ENCODE results near the gene SLC5A6. TPM values are rescaled to one million over a fixed set of nuclear protein-coding genes. Genes with fewer than 3 reads are reported as not detected.

The SLC5A6 gene
- 100 to 1,000 TPM; 128 to 143 (median 141) TPM for total RNA-seq

DNA sequence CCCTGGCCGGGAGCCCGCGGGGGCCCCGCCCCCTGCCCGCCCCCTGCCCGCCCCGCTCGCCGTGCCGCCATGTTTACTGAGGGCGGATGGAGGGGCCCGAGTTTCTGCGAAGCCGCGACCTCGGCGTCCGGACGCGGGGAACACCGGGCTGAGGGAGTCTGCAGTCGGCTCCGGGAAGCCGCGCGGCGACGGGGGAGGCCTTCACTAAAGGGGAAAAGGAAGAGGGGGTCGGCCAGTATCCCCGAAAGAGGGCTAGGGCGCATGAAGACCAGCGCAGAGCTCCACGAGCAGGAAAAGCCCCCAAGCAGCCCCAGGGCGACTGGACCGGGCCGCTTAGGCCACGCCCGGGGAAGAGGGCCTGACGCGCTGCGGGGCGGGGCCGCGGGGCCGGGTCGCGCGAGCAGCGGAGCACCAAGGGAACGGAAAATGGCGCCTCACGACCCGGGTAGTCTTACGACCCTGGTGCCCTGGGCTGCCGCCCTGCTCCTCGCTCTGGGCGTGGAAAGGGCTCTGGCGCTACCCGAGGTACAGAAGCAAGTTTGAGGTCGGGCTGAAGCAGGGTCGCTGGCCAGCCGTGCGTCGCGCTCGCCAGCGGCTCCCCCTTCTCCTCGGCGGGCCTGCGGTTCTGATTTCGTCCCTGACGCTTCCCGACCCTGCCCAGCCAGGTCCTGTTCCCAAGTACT lies at the start of gene SLC5A6, which contains the start of gene ATRAID:
Gene SLC5A6, minus strand, starts transcription at position 326 of the 683 bp plus-strand sequence. CDS start 4,618 bp downstream, outside the sequence.
Gene ATRAID, plus strand, starts transcription at position 99 of the 683 bp plus-strand sequence. Its CDS starts 328 bp downstream, at position 427.
- ATAC-seq (peak; percentile 92 to 93), DNase-seq (peak; percentile 83)
- H3K4me3 Mint-ChIP-seq: peak within 1 kb of the TSS; percentile 98
- H3K36me3 Mint-ChIP-seq (ENCODE audit: insufficient read depth): peaks cover 23% of the 10 kb centered on the region
- H3K27me3 Mint-ChIP-seq (ENCODE audit: low read depth): no peaks in the 10 kb centered on the region
- peaks cover 33% of the 10 kb centered on the region for H3K4me1 Mint-ChIP-seq (ENCODE audit: low read depth)
- no peaks in the 10 kb centered on the region for H3K9me3 Mint-ChIP-seq

DNA sequence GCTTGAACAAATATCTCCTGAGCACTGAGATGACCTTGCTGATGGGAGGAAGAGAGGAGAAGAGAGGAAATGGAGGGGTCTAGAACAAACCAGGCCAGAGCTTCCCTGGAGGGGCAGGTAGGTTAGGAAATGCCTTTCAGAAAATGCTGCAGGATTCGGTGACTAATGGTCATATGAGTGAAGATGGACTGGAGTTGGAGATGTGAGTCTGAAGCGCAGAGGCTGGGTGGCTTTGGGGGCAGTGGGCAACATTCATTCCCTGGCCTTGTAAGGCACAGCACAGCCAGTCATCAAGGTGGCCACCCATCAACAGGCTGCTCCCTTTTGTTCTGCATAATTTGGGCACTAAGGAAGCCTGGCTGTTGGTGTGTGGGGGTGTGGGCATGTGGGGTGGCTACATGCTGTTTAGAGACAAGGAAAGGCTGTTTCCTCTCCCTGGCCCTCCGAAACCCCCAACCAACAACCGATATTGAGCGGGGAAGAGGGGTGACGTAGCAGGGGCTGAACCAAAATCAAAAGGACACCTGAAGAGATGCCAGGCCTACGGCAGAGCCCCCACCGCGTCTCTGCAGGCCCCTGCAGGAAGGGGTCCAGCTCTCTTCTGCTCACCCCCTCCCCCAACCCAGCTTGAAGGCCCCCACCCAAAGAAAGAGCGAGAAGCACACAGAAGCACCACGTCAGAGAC lies 49.3 kb upstream of the SLC5A6 start:
- Mint-ChIP-seq H3K36me3 (ENCODE audit: insufficient read depth) (no peaks in the 10 kb centered on the region), H3K9me3 (no peaks in the 10 kb centered on the region), H3K4me3 (peak overlapping the region; percentile 53), H3K27me3 (ENCODE audit: low read depth) (peaks cover 71% of the 10 kb centered on the region), H3K4me1 (ENCODE audit: low read depth) (peaks cover 33% of the 10 kb centered on the region)
- DNase-seq (no peak), ATAC-seq (no peak)

DNA sequence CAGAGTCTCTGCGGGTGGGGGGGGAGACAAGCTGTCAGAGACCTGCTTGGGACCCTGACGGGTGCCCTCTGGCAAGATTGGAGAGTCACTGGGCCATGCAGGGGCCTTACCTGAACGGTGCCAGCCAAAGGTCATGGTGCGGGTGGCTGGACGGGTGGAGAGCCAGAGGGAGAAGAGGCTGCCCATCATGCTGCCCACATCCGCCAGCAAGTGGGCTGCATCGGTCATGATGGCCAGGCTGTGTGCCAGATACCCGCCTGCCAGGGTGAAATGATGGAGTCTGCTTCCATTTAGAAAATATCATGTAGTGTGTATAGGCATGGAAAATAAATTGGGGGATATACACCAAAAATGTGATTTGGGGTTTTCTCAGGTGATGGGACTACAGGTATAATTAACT lies 46.0 kb upstream of the SLC5A6 start:
- Mint-ChIP-seq H3K27me3 (ENCODE audit: low read depth) (peaks cover 69% of the 10 kb centered on the region), H3K9me3 (no peaks in the 10 kb centered on the region), H3K36me3 (ENCODE audit: insufficient read depth) (no peaks in the 10 kb centered on the region), H3K4me1 (ENCODE audit: low read depth) (peaks cover 13% of the 10 kb centered on the region), H3K4me3 (no peak overlapping the region)
- DNase-seq: no peak
- ATAC-seq: no peak

DNA sequence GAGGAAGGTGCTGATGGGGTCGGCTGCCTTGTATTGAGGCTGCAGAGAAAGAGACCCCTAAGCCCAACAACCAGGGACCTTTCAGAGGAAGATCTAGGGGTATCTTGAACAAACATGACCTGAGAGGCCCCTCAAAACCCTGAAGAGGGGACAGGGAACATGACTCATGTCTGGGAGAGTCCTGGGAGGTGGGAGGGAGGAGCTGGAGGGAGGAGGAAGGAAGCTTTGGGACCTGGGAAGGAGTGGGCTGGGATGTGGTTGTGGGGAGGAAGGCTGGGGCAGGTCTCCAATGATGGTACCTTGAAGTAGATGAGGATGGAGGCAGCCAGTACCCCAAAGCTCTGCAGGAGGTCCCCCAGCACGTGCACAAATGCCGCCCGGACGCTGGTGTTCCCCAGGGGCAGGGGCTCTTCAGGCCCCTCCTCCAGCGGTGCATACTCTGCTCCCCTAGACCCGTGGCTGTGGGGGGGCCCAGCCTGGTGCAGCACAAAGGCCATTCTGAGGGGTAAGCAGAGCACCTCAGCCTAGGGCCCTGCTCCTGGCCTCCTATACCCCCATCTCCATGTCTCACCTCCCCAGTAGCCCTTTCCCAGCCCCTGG lies 44.9 kb upstream of the SLC5A6 start:
- Mint-ChIP-seq H3K36me3 (ENCODE audit: insufficient read depth) (no peaks in the 10 kb centered on the region), H3K27me3 (ENCODE audit: low read depth) (peaks cover 73% of the 10 kb centered on the region), H3K4me1 (ENCODE audit: low read depth) (peaks cover 12% of the 10 kb centered on the region), H3K9me3 (no peaks in the 10 kb centered on the region), H3K4me3 (no peak overlapping the region)
- DNase-seq (no peak), ATAC-seq (no peak)

DNA sequence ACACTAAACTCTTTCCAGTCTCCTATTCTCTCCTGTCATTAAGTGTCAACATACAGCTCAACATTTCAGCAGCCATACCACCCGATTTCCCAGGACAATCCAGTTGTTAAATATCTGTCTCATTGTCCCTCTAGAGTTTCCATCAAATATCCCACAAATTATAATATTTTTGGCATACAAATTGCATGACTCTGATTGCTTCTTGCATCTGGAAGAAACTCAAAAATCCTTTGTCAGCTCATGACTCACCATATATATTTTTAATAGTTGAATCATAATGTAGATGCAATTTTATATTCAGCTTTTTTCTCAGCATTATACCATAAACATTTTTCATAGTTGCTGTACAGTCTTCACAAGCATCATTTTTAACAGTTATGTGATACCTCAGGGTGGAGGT lies 43.6 kb upstream of the SLC5A6 start:
- no peaks in the 10 kb centered on the region for H3K4me1 Mint-ChIP-seq (ENCODE audit: low read depth)
- no peaks in the 10 kb centered on the region for H3K36me3 Mint-ChIP-seq (ENCODE audit: insufficient read depth)
- no peak for DNase-seq
- H3K9me3 Mint-ChIP-seq: no peaks in the 10 kb centered on the region
- no peak for ATAC-seq
- H3K27me3 Mint-ChIP-seq (ENCODE audit: low read depth): peaks cover 69% of the 10 kb centered on the region
- no peak overlapping the region for H3K4me3 Mint-ChIP-seq

DNA sequence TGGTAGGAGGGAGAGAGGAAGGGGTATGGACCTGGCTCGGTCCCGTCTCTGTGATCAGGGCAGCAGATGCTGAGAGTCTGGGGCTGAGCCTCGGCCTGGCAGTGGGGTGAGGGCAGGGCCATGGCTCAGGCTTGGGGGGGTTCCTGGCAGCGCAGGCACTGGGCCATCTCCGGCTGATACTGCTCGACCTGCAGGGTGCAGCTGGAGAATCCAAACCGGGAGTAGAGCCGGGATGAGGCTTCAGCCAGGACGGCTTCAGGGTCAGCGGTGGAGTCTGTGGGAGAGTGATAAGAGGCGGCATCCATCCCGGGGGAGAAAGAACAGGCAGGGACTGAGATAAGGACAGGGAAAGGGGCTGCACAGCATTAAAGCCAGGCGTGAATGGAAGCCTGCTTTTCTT lies 43.1 kb upstream of the SLC5A6 start:
- DNase-seq: no peak
- no peaks in the 10 kb centered on the region for H3K9me3 Mint-ChIP-seq
- H3K27me3 Mint-ChIP-seq (ENCODE audit: low read depth): peaks cover 65% of the 10 kb centered on the region
- H3K36me3 Mint-ChIP-seq (ENCODE audit: insufficient read depth): no peaks in the 10 kb centered on the region
- H3K4me1 Mint-ChIP-seq (ENCODE audit: low read depth): no peaks in the 10 kb centered on the region
- no peak overlapping the region for H3K4me3 Mint-ChIP-seq
- ATAC-seq: no peak

DNA sequence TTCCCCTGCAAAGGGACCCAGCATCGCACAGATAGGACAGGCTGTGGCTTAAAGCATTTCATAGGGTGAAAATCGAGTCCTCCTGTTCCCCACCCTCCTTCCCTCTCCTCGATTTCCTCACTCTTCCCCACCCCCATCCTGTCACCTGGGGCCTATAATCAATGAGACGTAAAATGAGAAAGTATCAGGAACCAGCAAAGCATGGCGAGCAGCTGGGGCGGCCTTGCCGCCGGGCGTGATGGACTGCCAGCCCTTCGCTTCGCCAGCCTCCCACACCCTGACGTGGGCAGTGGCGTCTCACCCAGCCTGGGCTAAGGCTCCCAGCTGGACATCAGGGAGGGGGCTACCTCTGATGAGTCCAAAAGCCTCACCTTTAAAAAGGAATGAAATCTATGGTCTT lies 39.7 kb upstream of the SLC5A6 start:
- no peaks in the 10 kb centered on the region for H3K4me1 Mint-ChIP-seq (ENCODE audit: low read depth)
- ATAC-seq (no peak), DNase-seq (no peak)
- H3K36me3 Mint-ChIP-seq (ENCODE audit: insufficient read depth): no peaks in the 10 kb centered on the region
- H3K9me3 Mint-ChIP-seq: no peaks in the 10 kb centered on the region
- H3K4me3 Mint-ChIP-seq: no peak overlapping the region
- H3K27me3 Mint-ChIP-seq (ENCODE audit: low read depth): peaks cover 43% of the 10 kb centered on the region

DNA sequence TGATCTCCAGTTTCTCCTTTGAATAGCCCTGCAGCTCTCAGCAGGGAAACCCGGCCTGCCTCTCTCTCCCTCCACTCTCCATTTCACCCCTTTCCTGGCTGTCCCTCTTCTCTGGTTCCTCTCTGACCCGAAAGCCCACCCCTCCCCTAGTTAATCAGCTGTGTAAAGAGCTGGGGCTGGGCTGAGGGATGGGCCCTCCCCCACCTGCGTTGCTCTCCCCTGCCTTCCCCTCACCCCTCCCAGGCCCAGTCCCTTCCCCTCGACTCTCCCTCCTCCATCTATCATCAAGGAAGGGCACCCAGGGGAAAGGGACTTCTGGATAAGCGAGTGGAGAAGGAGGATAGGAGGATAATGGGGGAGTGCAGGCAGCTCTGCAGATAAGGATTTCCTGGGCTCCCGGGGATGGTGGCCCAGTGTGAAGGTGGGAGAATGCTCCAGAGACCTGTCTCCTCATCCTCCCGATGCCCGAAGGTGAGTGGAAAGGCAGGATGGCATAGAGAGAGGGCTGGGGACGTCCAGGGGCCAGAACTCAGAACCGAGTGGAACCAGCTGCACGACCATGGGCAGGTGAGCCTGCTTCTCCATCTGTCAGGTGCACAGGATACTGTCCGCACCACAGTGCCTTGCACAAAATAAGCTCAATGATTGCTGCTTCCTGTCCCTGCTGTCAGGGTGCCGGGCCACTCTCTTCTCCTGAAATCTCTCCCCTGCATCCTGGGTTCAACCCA lies 38.7 kb upstream of the SLC5A6 start:
- Mint-ChIP-seq H3K36me3 (ENCODE audit: insufficient read depth) (no peaks in the 10 kb centered on the region), H3K4me3 (no peak overlapping the region), H3K4me1 (ENCODE audit: low read depth) (no peaks in the 10 kb centered on the region), H3K27me3 (ENCODE audit: low read depth) (peaks cover 33% of the 10 kb centered on the region), H3K9me3 (no peaks in the 10 kb centered on the region)
- ATAC-seq: no peak
- no peak for DNase-seq

DNA sequence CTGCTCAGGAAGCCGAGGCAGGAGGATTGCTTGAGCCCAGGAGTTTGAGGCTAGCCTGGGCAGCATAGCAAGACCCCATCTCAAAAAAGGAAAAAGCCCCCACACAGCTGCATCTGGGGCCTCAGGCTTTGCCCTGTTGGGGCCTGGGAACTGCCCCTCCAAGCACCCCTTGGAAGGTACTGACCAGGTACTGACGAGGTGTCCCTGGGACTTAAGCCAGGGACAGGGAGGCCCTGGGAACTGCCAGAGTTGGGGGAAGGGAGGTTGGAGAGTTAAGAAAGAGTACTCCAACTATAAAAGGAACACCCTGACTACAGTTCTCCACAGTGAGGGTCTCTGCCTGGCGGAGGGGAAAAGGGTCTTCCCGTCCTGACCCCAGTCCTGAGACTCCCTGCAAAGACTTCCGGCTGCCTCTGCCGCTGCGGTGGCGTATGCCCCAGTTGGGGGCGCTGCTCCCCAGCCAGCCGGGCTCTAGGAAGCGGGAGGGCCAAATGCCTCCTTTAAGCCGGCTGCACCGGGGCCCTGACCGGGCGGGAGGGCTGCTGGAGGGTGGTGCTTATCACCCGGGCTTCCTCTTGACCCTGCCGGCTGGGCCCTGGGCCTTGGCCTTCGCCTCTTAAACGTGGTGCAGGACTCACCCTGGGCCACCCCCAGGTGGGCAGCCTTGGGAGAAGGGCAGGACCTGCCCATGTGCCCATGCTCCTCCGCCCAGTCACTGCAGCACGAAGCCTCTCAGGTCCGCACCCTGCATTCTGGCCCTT lies 38.0 kb upstream of the SLC5A6 start:
- peak; percentile 27 for DNase-seq
- H3K9me3 Mint-ChIP-seq: no peaks in the 10 kb centered on the region
- no peak overlapping the region for H3K4me3 Mint-ChIP-seq
- H3K27me3 Mint-ChIP-seq (ENCODE audit: low read depth): peaks cover 28% of the 10 kb centered on the region
- peak; percentile 76 for ATAC-seq
- H3K4me1 Mint-ChIP-seq (ENCODE audit: low read depth): no peaks in the 10 kb centered on the region
- H3K36me3 Mint-ChIP-seq (ENCODE audit: insufficient read depth): no peaks in the 10 kb centered on the region

DNA sequence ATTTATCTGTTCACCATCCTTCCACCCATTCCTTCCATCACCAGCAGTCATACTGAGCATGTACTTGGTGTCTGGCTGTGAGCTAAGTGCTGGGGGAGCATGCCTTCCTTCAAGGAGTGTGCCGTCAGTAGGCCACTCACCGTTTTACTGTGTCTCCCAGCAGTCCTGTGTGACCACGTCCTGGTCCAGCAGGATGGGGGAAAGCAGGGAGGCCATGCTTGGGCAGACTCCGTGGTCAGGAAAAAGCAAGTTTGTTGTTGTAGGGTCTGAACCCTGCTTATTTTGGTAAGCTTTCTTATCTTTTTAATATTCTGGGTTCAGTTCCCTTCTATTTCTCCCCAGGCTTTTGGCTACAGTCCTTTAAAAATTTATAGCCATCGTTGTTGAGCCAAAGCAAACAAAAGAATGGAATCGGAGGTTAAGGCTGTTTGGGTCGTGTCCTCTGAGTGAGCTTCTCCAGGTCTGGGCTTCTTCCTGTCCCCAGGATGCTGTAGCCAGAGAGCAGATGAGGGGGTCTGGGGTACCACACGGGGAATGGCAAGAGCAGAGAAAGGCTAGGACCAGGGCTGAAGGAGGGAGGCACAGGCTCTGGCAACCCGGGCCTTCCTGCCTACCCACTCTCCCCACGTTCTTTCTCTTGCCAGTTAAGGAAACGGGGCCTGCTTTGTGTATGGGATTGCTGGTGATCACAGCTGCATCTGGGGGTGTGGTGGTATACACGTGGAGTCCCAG lies 37.3 kb upstream of the SLC5A6 start:
- ATAC-seq: no peak
- H3K27me3 Mint-ChIP-seq (ENCODE audit: low read depth): peaks cover 21% of the 10 kb centered on the region
- no peaks in the 10 kb centered on the region for H3K4me1 Mint-ChIP-seq (ENCODE audit: low read depth)
- H3K4me3 Mint-ChIP-seq: no peak overlapping the region
- no peaks in the 10 kb centered on the region for H3K9me3 Mint-ChIP-seq
- no peak for DNase-seq
- no peaks in the 10 kb centered on the region for H3K36me3 Mint-ChIP-seq (ENCODE audit: insufficient read depth)

DNA sequence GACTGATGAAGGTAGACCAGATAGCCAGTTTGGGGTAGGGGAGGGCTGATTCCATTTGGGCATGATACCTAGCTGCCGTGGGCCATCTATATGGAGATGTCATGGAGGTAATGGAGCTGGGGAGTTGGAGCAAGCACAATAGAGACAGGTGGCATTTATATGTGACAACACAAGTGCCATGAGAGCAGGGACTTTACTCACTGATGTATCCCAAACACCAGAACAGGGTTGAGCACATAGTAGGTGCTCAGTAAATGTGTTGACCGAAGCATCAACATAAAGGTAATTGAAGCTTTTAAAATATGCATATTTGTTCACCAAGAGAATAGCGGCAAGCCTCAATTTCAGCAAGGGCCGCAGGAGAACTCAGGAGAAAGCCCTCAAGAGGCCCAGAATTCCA lies 35.8 kb upstream of the SLC5A6 start:
- Mint-ChIP-seq H3K36me3 (ENCODE audit: insufficient read depth) (peaks cover 3% of the 10 kb centered on the region), H3K27me3 (ENCODE audit: low read depth) (peaks cover 18% of the 10 kb centered on the region), H3K4me3 (no peak overlapping the region), H3K9me3 (no peaks in the 10 kb centered on the region), H3K4me1 (ENCODE audit: low read depth) (no peaks in the 10 kb centered on the region)
- no peak for ATAC-seq
- DNase-seq: no peak

DNA sequence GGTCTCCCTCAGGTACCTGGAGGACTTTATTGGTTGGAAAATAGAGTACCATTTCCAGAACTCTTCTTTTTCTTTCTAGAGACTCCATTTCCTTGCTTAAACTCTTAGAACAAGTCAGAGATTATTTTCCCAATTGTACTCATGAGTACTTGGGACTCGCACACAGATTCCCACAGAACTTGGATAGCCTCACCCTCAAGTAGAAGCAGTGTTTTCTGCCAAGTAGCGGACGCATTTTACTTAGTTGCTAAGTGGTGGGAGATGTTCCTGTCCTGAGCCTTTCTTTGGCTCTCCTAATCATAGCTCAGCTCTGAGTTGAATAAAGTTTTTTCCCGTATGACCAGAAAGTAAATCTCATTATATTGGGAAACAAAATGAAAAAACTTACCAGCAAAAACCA lies 33.6 kb upstream of the SLC5A6 start:
- DNase-seq (no peak), ATAC-seq (no peak)
- Mint-ChIP-seq H3K4me3 (no peak overlapping the region), H3K9me3 (no peaks in the 10 kb centered on the region), H3K27me3 (ENCODE audit: low read depth) (peaks cover 6% of the 10 kb centered on the region), H3K36me3 (ENCODE audit: insufficient read depth) (peaks cover 17% of the 10 kb centered on the region), H3K4me1 (ENCODE audit: low read depth) (peaks cover 4% of the 10 kb centered on the region)

DNA sequence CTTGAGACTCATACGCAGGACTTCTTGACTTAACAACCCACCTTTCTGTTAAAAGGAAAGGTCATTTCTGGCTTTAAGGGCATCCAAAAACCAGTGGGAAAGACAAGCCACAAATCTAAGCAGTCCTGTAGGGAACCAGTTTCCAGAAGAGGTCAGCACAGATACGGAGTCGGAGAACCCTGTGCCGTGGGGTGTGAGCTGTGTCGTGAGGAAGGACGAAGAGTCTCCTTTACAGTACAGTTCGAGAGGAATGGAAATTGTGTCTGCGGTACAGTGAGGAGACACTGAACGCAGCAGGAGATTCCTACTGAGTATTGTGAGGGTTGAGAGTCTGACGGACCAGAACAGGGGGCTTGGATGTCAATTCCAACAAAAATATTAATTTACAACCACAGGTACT lies 33.0 kb upstream of the SLC5A6 start:
- Mint-ChIP-seq H3K9me3 (no peaks in the 10 kb centered on the region), H3K36me3 (ENCODE audit: insufficient read depth) (peaks cover 22% of the 10 kb centered on the region), H3K4me1 (ENCODE audit: low read depth) (peaks cover 4% of the 10 kb centered on the region), H3K4me3 (no peak overlapping the region), H3K27me3 (ENCODE audit: low read depth) (peaks cover 5% of the 10 kb centered on the region)
- DNase-seq (no peak), ATAC-seq (no peak)
